ENCODE data around the gene HMCN2.

GRCh38 chr9:130425741-130426466 lies 160.3 kb downstream of the HMCN2 start:
- TF ChIP-seq POLR2A (IDR thresholded peaks at IDR 0.05; ENCODE audit: low read length) (no peak), GATA1 (IDR thresholded peaks at IDR 0.05; ENCODE audit: low read depth, low read length) (no peak)

Data from erythroblast (primary cell).